Activated naive CD8-positive, alpha-beta T cell treated with anti-CD3 and anti-CD28 coated beads, Interleukin-2, amount 50 U/mL, for 16 hours (primary cell): Measurements from ENCODE around the gene ACTR1B.
"Not testable (repeated sequence)": the region's sequence is repeated elsewhere in the genome, so short reads cannot be mapped to it uniquely, and the experiment has no call there.

ENCODE experiments used
- DNase-seq: peaks from one replicate; pipeline ENCODE4 v3.0.0-alpha.2; 2020; ENCODE audit warnings: low read depth, low spot score

ACTR1B gene

GRCh38 chr2:97615746-97616145 is 48.1 kb downstream of the ACTR1B start:
- DNase-seq = not testable (repeated sequence)

GRCh38 chr2:97611895-97612294 is 51.9 kb downstream of the ACTR1B start:
- DNase-seq = not testable (repeated sequence)

- not testable (repeated sequence) for DNase-seq
These were observed 55.1 kb downstream of the ACTR1B start for GRCh38 chr2:97608745-97609144.
